ENCODE data around the gene ACVR1B.

ACVR1B gene

DNA sequence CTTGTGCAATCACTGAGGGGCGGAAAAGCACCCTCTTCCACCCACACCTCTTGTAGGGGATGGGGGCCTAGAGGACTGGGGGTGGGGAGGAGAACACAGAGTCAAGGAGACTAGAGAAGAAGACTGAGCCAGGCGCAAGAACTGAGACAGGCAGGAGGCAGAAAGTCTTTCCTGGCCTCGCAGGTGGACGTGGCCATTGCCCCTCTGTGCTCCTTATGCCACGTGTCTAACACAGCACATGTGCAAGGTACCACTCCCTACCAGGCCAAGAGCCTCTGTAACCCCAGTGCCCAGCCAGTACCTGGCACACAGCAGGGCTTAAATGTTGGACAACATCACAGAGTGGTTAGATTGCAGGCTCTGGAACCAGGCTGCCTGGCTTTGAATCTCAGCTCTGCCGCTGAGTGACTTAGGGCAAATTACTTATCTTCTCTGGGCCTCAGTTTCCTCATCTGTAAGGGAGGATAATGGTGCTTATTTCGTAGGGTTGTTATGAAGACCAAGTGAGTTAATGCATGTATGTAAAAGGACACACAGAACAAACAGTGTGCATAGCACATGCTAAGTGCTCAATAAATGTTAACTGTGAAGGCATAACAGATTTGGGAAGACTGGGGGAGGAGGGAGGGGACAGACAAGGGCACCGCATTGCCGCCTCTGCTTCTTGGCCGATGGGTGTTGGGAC is 53.9 kb downstream of the ACVR1B start:
- DNase-seq (ENCODE audit: low spot score): no peak

DNA sequence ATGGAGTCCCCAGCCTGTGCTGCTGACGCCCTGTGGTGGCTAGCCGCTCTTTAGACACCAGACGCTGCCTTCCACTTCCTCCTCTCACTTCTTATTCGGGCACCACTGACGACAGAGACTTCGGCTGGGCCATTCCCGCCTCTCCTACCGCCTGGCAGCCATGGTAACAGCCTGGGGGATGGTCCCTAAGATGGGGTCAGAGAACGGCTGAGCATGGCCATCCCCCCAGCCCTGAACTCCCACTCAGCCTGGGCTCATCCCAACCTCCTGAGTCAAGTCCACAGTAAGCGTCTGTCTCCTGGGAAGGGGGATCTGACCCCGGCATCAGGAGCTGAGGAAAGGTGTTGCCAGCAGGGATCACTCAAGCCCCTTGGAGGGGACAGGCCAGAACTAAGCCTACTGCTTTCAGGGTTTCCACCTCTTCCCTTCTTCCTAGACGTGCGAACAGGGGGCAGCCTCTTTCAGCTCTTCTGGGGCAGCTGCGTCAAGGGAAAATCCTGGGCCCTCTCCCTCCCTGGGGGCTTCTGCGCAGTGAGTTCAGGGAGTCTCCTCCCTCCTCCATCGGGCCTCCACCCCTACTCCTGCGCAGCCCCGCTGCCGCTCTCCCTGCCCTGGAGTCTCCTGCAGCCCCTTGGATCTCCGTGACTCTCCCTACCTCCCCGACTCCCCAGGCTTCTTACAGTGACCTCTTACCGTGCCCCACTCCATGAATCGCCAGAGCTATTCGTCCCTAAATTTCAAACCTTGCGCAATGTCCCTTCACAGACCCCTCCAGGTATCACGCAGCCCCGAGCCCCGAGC is 54.6 kb downstream of the ACVR1B start:
- peak; percentile 75 for DNase-seq (ENCODE audit: low spot score)

DNA sequence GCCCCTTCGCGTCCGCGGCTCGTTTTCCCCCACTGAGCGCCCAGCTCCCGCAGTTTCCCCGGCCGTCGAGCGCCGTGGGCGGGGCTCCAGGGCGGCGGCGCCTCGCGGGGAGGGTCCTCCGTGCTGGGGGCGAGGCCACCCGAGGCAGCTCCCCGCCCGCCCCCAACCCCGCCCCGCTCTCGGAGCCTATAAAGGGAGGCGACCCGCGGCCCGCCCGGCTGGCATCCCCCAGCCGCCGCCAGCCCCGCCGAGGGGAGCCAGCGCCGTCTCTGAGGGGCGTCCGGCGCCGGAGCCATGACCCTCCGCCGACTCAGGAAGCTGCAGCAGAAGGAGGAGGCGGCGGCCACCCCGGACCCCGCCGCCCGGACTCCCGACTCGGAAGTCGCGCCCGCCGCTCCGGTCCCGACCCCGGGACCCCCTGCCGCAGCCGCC is 55.2 kb downstream of the ACVR1B start, which contains the start of gene TAMALIN:
Gene TAMALIN, plus strand, starts transcription at position 221 of the 432 bp plus-strand sequence. Its CDS starts 74 bp downstream, at position 295.
- peak; percentile 83 for DNase-seq (ENCODE audit: low spot score)

DNA sequence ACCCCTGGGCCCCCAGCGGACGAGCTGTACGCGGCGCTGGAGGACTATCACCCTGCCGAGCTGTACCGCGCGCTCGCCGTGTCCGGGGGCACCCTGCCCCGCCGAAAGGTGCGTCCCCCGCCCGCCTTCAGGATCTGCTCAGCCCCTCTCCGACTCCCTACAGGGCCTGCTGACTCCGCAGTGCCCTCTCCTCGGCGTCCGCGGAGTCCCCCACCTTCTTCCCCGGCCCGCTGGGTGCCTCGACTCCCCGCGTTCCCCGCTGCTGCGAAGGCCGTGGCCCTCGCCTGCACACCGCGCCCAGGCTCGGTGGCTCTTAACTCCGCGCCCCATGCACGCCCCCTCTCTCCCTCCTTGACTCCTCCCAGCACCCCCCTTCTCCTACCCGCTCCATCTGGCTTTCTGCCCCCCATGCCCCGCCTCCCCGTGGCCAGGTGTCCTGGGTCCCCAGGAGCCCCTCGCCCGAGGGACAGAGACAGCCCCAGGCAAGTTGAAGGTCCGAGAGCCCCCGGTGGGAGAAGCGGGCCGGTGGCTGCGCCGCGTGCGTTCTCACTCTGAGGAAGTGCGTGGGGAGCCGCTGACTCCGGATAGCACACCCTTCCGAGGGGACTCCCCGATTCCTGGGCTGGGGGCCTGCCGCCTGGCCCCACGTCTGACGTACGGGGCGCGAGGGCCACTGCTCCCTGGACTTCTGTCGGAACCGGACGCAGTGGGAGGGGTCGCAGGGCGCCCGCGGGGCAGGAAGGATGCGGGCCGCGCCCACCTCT is 55.8 kb downstream of the ACVR1B start:
- DNase-seq (ENCODE audit: low spot score): no peak

DNA sequence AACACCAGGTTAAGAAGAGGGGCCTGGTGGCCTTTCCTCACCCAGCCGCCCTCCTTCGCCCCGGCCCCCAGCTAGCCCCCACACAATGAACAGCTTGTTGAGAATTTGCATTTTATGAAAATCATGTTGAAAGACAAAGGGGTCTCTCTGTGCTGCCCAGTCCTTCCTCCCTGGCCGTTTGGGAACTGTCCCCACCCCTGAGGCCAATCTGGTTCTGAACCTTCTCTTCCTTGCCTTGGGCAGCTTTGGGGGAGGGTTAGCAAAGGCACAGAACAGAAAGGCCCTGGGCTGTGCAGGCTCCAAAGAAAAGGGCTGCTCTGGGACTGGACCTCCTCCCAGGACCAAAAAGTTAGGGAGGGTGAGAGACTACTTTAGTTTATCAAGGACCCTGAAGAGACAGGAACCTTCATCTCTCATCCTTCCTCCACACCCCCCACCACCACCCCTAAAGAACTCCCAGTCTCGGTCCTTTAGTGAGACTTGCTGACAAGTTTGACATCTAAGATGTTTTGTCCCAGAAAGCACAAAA is 56.5 kb downstream of the ACVR1B start:
- DNase-seq (ENCODE audit: low spot score): no peak

DNA sequence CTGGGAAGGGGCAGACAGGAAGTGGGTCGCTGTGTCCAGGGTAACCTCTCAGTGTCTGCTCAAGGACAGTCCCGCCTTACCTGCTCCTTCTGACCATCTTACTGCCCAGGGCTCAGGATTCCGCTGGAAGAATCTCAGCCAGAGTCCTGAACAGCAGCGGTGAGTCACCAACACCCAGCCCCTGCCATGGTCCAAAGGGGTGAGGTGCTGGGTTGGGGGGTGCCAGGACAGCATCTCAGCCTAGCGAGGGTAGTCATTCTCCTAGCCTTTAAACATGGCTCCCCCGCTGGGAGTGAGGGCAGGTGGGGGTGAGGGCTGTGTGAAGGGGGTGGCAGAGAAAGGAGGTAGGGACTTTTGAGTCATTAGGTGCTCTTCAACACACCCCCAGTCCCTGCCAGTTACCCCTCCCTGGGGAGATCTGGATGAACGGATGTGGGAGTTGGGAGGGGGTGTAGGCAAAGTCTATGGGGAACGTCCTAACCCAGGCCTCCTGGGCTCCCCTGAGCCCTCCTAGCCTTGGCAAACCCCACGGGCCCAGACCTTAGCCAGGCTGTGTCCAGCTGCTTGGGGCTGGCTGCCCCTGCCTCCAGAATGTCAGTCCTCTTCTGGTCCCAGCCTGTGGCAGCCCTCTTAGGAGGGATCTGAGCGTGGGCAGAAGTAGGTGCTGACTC is 57.7 kb downstream of the ACVR1B start:
- DNase-seq (ENCODE audit: low spot score): no peak

DNA sequence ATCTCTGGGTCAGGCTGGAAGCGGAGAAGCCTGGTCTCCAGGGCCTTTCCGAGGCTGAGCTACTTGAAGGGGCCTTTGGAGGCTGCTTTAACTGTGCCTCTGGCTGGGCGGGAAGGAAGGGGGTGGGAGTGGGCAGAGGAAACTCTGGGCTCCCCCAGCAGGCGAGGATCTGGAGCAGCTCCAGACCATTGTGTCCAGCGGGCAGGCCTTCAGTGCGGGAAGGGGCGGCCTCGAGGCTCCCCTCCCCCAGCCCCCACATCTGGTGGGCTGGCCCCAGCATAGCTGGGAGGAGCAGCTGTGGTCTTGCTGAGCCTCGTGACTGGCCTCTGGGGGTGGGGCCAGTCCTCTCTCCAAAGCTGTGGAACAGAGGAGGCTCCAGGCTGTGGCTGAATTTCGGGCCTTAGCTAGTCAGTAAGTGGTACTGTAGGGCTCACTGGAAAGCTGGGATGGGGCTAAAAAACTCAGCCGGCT is 58.7 kb downstream of the ACVR1B start:
- peak; percentile 96 for DNase-seq (ENCODE audit: low spot score)

DNA sequence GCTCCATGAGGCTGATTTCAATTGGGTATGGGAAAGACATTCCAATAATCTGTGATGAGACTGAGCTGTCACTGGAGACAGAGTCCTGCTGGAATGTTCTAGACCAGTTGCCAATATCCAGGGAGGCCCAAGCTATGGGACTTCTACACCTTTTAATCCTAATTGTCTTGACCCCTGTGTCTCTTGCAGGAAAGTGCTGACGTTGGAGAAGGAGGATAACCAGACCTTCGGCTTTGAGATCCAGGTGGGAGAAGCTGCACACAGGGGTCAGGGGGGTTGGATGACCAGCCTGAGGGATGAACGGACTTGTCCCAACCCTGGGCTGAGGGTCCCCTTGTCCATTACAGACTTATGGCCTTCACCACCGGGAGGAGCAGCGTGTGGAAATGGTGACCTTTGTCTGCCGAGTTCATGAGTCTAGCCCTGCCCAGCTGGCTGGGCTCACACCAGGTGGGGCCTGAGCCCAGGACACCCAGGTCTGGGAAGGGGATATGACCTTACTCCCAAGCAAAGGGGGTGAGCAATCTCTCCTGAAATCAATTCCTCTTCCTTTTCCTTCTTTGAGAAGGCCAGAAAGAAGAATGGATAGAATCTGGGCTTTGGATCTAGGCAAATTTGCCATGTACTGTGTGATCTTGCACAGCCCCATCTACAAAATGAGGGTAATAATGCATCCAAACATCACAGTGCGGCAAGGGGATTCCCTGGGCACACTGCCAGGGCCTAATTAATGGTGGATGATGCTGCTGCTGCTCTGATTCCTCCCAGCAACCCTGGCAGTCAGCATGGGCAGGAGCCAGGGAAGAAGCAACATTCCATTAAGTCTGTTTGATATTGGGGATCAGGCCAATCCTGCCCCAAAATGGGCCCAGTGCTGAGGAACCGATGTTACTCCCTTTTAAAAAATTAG is 59.4 kb downstream of the ACVR1B start:
- DNase-seq (ENCODE audit: low spot score): no peak

DNA sequence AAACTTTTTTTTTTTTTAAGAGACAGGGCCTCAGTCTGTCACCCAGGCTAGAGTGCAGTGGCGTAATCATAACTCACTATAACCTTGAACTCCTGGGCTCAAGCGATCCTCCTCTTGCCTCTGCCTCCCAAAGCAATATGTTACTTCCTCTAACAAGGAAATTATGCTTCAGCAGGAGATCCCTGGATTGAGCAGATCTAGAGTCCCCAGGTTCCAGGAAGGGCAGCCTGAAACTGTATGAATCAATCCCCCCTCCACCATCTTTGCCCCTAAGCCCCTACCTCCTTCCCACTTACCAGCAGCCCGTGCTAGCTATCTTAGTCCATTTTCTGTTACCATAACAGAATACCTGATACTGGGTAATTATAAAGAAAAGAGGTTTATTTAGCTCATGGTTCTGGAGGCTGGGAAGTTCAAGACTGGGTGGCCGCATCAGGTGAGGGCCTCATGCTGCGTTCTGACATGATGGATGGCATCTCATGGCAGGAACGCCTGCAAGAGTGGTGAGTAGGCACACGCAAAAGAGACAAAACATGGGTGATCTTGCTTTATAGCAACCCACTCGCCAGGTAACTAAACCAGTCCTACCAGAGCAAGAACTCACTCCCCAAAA is 60.2 kb downstream of the ACVR1B start:
- no peak for DNase-seq (ENCODE audit: low spot score)

DNA sequence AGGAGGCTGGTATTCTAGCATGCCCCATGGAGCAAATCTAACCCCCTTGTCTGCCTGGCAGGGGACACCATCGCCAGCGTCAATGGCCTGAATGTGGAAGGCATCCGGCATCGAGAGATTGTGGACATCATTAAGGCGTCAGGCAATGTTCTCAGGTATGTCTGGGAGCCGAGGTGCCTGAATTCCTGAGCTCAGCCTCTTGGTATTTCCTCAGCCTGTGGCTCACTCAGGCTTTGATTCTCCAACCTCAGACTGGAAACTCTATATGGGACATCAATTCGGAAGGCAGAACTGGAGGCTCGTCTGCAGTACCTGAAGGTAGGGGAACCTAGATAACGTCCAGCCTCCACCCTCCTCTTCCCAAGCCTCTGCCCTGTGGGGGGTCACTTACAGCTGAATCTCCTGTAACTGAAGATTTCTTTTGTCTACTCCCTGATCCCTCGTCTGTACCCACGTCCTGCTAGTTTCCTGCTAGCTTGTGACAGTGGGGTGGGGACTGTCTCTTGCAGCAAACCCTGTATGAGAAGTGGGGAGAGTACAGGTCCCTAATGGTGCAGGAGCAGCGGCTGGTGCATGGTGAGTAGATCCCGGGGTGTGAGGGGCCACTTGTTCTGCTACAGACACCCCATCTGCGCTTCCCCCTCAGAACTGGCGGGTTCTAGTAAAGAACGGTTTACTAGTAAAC is 62.3 kb downstream of the ACVR1B start:
- no peak for DNase-seq (ENCODE audit: low spot score)

DNA sequence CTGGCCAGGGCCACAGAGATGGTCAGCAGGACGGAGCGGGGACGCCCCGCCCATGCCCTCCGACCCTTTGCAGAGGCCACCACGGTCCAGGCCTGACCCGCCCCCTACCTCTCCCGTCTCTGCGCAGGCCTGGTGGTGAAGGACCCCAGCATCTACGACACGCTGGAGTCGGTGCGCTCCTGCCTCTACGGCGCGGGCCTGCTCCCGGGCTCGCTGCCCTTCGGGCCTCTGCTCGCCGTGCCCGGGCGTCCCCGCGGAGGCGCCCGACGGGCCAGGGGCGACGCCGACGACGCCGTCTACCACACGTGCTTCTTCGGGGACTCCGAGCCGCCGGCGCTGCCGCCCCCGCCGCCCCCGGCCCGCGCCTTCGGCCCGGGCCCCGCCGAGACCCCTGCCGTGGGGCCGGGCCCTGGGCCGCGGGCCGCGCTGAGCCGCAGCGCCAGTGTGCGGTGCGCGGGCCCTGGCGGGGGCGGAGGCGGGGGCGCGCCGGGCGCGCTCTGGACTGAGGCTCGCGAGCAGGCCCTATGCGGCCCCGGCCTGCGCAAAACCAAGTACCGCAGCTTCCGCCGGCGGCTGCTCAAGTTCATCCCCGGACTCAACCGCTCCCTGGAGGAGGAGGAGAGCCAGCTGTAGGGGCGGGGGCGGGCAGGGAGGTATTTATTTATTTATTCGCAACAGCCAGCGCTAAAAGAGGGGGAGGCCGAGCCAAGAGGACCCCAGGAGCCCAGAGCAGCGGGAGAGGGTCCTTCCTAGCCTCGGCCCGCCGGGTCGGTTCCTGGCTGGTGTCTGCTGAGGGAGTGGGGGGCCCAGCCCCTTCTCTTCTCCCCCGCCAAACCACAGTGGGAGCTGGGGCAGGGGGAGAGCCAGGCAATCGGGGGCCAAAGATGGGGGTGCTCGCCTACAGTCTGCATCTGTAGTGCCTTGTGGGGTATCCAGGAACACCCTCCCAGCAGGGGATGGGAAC is 63.4 kb downstream of the ACVR1B start:
- DNase-seq (ENCODE audit: low spot score): peak; percentile 77

DNA sequence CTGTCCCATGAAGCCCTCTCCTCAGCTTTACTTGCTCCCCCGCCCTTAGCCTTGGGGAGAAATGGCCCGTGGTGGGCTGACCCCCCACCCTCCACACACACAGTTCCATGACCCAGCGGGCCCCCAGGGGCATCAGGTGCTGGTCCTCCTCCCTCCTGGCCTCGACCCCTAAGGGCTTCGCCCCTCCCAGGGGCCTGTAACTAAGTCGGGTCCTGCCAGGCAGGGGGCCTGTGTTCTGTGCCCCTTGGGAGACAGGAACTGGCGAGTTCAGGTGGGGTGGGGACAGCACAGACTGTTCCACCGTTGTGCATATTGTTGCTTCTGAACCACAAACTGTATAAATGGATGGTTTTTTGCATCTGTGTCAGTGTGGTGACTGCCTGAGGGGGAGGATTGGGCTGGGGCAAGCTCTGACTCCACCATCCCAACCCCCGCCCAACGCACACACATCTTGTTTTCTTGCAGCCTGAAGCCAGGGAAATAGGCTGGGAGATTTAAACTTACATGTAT is 64.1 kb downstream of the ACVR1B start:
- no peak for DNase-seq (ENCODE audit: low spot score)

DNA sequence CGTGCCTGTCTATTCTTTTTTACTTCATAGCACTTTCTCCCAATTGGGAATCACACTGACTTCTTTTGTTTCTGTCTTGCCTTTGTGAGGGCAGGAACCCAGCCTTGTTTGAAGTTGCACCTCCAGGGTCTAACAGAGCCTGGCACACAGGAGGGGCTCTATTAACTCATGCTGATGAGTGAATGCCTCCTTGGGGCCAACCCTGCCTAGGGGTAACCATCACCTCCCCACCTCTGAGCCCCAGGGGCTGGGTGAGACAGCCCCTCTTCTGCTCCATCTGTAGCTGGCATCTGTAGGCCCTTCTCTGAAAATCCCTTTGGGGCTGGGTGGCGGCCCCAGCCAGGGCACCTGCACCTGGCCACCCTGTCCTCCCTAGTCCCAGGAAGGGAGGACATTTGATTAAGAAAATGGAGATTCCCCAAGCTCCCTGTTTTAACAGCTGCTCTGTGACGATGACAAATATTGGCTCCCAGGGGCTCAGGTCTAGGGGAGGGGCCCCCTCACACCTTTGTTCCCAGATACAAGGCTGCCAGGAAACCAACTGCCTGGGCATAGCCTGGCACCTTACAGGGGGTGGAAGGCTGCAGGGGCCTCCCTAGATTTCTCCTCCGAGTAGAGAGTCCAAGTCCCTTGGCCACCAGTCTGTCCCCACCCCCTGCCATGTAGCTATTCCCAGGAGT is 67.1 kb downstream of the ACVR1B start:
- DNase-seq (ENCODE audit: low spot score): no peak

DNA sequence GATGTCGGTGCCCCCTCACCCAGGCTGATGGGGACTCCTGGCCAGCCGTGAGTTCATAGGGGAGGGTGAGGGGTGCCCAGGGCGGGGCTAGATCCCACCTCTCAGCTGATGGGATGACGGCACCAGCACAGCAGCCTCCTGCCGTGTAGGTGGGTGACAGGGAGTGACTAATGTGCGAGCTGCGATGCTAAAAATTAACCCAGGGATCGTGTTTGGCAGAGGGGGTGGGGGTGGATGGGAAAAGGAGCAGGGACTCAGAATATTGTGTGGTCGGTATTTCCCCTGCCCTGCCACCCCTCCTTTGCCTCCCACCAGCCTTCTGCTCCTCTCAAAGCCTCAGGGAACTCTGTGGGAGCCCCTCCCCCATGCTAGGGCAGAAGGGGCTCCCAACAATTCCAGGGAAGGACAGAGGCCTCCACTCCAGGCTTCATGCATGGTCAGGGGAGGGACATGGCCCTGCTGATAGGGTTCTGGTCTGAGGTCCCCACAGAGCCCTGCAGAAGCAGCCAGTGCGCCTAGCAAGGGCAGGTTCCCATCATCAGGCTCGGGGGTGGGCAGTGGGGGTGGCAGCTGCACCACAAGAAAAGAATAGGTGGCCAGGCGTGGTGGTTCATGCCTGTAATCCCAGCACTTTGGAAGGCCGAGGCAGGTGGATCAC is 67.7 kb downstream of the ACVR1B start:
- no peak for DNase-seq (ENCODE audit: low spot score)

DNA sequence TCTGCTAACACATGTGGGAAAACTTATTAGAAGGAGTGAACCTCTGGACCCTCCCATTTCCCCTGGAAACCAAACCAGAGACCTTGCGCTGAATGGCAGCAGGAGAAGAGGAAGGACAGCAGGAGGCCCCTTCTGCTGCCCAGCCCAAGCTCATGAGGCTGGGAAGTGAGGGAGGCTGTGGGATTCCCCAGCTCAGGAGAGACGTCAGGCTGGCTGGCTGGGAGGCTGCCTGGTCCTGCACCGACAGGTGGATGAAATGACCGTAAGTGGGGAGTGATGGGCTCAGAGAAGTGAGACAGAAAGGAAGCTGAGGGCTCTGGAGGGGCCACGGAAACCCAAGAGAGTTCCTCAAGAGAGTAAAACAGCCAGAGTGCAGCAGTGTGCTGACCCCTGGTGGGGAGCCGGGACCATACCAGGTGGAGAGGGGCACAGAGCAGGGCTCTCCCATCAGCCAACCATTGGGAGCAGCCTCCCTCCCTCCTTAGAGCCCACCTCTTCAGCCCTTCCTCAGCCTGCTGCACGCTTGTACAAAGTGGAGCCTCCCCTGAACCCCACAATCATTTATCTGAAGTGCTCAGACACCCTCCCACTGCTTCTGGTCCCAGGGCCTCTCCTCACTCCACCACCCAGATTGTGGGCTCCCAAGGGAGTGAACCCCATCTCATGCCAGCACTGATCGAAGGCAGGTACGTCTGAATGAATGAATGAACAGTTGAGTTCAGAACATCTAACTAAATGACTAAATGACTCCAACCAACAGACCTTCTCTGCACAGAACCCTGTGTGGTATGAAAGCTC is 69.2 kb downstream of the ACVR1B start:
- peak; percentile 90 for DNase-seq (ENCODE audit: low spot score)

DNA sequence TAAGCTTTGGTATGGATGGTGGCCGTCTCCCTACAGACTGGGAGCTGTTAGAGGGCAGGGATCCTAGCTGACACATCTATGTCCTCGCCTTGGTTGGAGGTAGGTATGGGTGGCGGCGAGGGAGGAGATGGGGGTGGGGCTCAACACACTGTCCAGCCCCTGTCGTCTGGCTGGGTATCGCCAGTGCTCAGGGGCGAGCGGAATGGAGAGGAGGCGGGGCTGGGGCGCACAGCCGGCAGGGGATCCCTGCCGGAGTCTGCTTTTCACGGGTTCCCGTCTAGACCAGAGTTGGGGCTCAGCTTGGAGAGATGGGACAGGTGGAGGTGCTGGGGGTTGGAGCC is 71.3 kb downstream of the ACVR1B start:
- DNase-seq (ENCODE audit: low spot score): peak; percentile 72

All from ecto neural progenitor cell (in vitro differentiated cells).